Esophagus squamous epithelium (tissue), 5 donors: ENCODE data around the gene BZW1. TPM values are rescaled to one million over a fixed set of nuclear protein-coding genes. Genes with fewer than 3 reads are reported as not detected.

Experiments used
- DNase-seq: peaks from one replicate; lab custom pipeline; 2025; lab: John Stamatoyannopoulos, UW
- H3K27ac ChIP-seq, 4 donors: fragments of 200-600 bp; sonication (generic); one replicate each; pipeline ENCODE4 v1.5.1; 2016 to 2019; ENCODE audit warnings: mild to moderate bottlenecking in 1 of 4
- H3K27me3 ChIP-seq, 4 donors: fragments of 200-600 bp; sonication (generic); 1 replicate in 3 of 4; 2 replicates in 1 of 4; pipeline versions ENCODE4 v1.5.1 to v1.6.0; 2017 to 2021; ENCODE audit warnings: antibody characterized with exemption in 1 of 4
- H3K36me3 ChIP-seq, 3 donors: fragments of 200-600 bp; sonication (generic); one replicate each; pipeline ENCODE4 v1.5.1; 2016 to 2019
- H3K4me1 ChIP-seq, 3 donors: fragments of 200-600 bp; sonication (generic); one replicate each; pipeline ENCODE4 v1.5.1; 2017 to 2019
- H3K4me3 ChIP-seq, 4 donors: fragments of 200-600 bp; sonication (generic); 1 replicate in 3 of 4; 2 replicates in 1 of 4; pipeline ENCODE4 v1.5.1; 2016 to 2019; ENCODE audit warnings: mild to moderate bottlenecking in 2 of 4, moderate library complexity in 1 of 4
- H3K9me3 ChIP-seq, 3 donors: fragments of 200-600 bp; sonication (generic); one replicate each; pipeline ENCODE4 v1.5.1; 2016 to 2019
- CTCF ChIP-seq, 6 experiments: fragments of 450-650 bp in 4 of 6; fragments of 200-600 bp in 2 of 6; sonication (generic) in 2 of 6; IDR thresholded peaks; one replicate each; pipeline ENCODE4 v1.5.1; 2016 to 2019; ENCODE audit warnings: antibody characterized with exemption in 6 of 6, mild to moderate bottlenecking in 4 of 6, moderate library complexity in 4 of 6
- POLR2A ChIP-seq, 4 donors: fragments of 450-650 bp; IDR thresholded peaks; one replicate each; pipeline ENCODE4 v1.6.1; 2017; ENCODE audit warnings: antibody characterized with exemption in 4 of 4, mild to moderate bottlenecking in 4 of 4, moderate library complexity in 3 of 4
- WGBS, 2 donors: methylation state at CpG; one replicate each; pipeline ENCODE4 v1.1.5; 2018; 5-methylcytosine and 5-hydroxymethylcytosine counted together
- intact Hi-C: fragments of 100-400 bp; cut with DNase I; formaldehyde crosslinking; loops from one replicate; pipeline ENCODE4 v1.15.0; 2022
- total RNA-seq, 4 donors: library from RNA; depleted of rRNA; stranded (reverse); fragments of >200 nt; gene quantifications; one replicate each; pipeline ENCODE4 v1.1.0, GENCODE V29; 2016
- donor health status: DM: yes; HTN: yes; CAD: no.

Gene BZW1
- total RNA-seq, 4 donors from 2014 or later, result 129 to 303 (median 251) TPM

GRCh38 chr2:200790185-200790584, 21.5 kb upstream of the BZW1 start:
- no peak for DNase-seq
- Histone ChIP-seq H3K36me3 (no peaks in the 10 kb centered on the region), H3K4me1 (peaks cover 15 to 50% (median 25%) of the 10 kb centered on the region in 3 donors), H3K27me3 (no peaks in the 10 kb centered on the region), H3K4me3 (no peak overlapping the region), H3K9me3 (no peaks in the 10 kb centered on the region), H3K27ac (no peak overlapping the region)
- intact Hi-C loops, result no loop called here
- WGBS, 2 donors, result 54 to 74% methylated on average over 1 of the region's 1 CpG
- TF ChIP-seq POLR2A (IDR thresholded peaks at IDR 0.05), result no peak
- TF ChIP-seq CTCF (IDR thresholded peaks at IDR 0.05), result no peak

GRCh38 chr2:200791905-200792304, 19.8 kb upstream of the BZW1 start:
- no peaks in the 10 kb centered on the region for H3K27me3 ChIP-seq
- H3K27ac ChIP-seq, result no peak overlapping the region
- H3K9me3 ChIP-seq, result no peaks in the 10 kb centered on the region
- H3K4me3 ChIP-seq, result no peak overlapping the region
- intact Hi-C loops, result no loop called here
- H3K36me3 ChIP-seq, result no peaks in the 10 kb centered on the region
- TF ChIP-seq POLR2A (IDR thresholded peaks at IDR 0.05) (no peak), CTCF (IDR thresholded peaks at IDR 0.05) (no peak)
- DNase-seq, result no peak
- peaks cover 14 to 40% (median 15%) of the 10 kb centered on the region in 3 donors for H3K4me1 ChIP-seq

- Histone ChIP-seq H3K4me3 (no peak overlapping the region), H3K27me3 (no peaks in the 10 kb centered on the region), H3K36me3 (no peaks in the 10 kb centered on the region), H3K4me1 (peaks cover 0 to 26% (median 0%) of the 10 kb centered on the region in 3 donors), H3K9me3 (no peaks in the 10 kb centered on the region), H3K27ac (no peak overlapping the region)
- intact Hi-C loops, result no loop called here
- DNase-seq, result no peak
- TF ChIP-seq POLR2A (IDR thresholded peaks at IDR 0.05), result no peak
- no peak for TF ChIP-seq CTCF (IDR thresholded peaks at IDR 0.05)
- 48 to 72% methylated on average over 2 of the region's 2 CpGs for WGBS, 2 donors
Observed at GRCh38 chr2:200794143-200794542, 17.6 kb upstream of the BZW1 start.

- peaks cover 0 to 25% (median 0%) of the 10 kb centered on the region in 3 donors for H3K4me1 ChIP-seq
- no peak overlapping the region for H3K27ac ChIP-seq
- no peaks in the 10 kb centered on the region for H3K9me3 ChIP-seq
- 74 to 75% methylated on average over 8 of the region's 8 CpGs for WGBS, 2 donors
- intact Hi-C loops, result no loop called here
- no peak overlapping the region for H3K4me3 ChIP-seq
- H3K36me3 ChIP-seq, result no peaks in the 10 kb centered on the region
- no peak for DNase-seq
- no peaks in the 10 kb centered on the region for H3K27me3 ChIP-seq
- TF ChIP-seq CTCF (IDR thresholded peaks at IDR 0.05), result no peak
- no peak for TF ChIP-seq POLR2A (IDR thresholded peaks at IDR 0.05)
Observed at GRCh38 chr2:200795028-200795440, 16.7 kb upstream of the BZW1 start.

GRCh38 chr2:200796561-200796960, 15.1 kb upstream of the BZW1 start:
- Histone ChIP-seq H3K27ac (no peak overlapping the region), H3K9me3 (no peaks in the 10 kb centered on the region), H3K4me3 (no peak overlapping the region), H3K36me3 (no peaks in the 10 kb centered on the region), H3K27me3 (no peaks in the 10 kb centered on the region), H3K4me1 (peaks cover 0 to 25% (median 0%) of the 10 kb centered on the region in 3 donors)
- no peak for DNase-seq
- 43 to 100% methylated on average over 1 of the region's 1 CpG for WGBS, 2 donors
- intact Hi-C loops, result no loop called here
- TF ChIP-seq CTCF (IDR thresholded peaks at IDR 0.05), result no peak
